ENCODE results near the gene USP47. TPM values are rescaled to one million over a fixed set of nuclear protein-coding genes. Genes with fewer than 3 reads are reported as not detected.

Gene USP47, protein sequence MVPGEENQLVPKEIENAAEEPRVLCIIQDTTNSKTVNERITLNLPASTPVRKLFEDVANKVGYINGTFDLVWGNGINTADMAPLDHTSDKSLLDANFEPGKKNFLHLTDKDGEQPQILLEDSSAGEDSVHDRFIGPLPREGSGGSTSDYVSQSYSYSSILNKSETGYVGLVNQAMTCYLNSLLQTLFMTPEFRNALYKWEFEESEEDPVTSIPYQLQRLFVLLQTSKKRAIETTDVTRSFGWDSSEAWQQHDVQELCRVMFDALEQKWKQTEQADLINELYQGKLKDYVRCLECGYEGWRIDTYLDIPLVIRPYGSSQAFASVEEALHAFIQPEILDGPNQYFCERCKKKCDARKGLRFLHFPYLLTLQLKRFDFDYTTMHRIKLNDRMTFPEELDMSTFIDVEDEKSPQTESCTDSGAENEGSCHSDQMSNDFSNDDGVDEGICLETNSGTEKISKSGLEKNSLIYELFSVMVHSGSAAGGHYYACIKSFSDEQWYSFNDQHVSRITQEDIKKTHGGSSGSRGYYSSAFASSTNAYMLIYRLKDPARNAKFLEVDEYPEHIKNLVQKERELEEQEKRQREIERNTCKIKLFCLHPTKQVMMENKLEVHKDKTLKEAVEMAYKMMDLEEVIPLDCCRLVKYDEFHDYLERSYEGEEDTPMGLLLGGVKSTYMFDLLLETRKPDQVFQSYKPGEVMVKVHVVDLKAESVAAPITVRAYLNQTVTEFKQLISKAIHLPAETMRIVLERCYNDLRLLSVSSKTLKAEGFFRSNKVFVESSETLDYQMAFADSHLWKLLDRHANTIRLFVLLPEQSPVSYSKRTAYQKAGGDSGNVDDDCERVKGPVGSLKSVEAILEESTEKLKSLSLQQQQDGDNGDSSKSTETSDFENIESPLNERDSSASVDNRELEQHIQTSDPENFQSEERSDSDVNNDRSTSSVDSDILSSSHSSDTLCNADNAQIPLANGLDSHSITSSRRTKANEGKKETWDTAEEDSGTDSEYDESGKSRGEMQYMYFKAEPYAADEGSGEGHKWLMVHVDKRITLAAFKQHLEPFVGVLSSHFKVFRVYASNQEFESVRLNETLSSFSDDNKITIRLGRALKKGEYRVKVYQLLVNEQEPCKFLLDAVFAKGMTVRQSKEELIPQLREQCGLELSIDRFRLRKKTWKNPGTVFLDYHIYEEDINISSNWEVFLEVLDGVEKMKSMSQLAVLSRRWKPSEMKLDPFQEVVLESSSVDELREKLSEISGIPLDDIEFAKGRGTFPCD (N-terminal part only)
- 23.7 TPM for total RNA-seq

DNA sequence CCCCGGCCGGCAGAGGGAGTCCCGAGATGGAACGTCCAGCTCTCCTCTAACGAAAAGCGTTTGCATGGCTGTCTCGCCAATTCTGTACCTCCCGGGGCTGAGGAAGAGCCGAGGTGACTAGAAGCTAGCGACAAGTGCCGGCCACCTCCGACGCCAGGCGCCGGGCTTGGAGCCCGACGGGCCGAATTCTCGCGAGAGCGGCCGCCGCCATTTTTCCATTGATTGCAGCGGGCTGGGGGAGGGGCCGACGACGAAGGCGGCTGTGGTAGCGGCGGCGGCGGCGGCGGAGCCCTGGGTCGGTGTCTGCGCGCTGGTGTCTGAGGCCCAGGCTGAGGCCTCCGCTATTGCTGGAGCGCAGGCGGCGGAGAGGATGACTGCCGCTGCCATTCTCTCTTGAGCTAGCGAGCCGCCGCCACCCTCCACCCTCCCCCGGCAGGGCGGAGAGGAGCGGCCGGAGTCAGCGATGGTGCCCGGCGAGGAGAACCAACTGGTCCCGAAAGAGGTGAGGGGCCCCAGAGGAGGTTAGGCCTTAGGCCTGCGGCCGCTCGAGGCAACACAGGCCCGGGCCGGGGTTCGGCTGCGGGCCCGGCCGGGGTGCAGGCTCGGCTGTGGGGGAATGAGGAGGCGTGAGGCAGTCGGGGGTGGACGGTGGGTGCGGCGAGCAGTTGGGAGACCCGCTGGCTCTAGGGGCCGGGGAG lies at the start of gene USP47:
Gene USP47, plus strand, starts transcription at position 250 of the 698 bp plus-strand sequence. Its CDS starts 214 bp downstream, at position 464.
- ATAC-seq (peak; percentile 87), DNase-seq (ENCODE audit: low spot score) (peak; percentile 91)

GRCh38 chr11:11793073-11793472 lies 48.7 kb upstream of the USP47 start:
- no peak for ATAC-seq
- no peak for DNase-seq (ENCODE audit: low spot score)

GRCh38 chr11:11798586-11799438 lies 43.0 kb upstream of the USP47 start:
- DNase-seq (ENCODE audit: low spot score) = peak; percentile 85
- ATAC-seq = peak; percentile 100

DNA sequence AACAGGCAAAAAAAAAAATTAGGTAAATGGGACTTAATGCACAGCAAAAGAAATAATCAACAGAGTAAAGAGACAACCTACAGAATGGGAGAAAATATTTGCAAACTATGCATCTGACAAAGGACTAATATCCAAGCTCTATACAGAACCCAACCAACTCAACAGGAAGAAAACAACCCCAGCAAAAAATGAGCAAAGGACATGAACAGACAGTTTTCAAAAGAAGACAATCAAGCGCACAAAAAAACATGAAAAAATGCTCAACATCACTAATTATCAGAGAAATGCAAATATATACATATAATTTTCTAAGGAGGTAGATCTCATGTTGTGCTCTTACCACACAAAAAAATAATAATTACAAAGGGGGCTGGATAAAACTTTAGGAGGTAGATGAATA lies 36.5 kb upstream of the USP47 start:
- ATAC-seq = no peak
- no peak for DNase-seq (ENCODE audit: low spot score)

GRCh38 chr11:11806074-11806473 lies 35.7 kb upstream of the USP47 start:
- no peak for ATAC-seq
- no peak for DNase-seq (ENCODE audit: low spot score)

GRCh38 chr11:11806586-11806985 lies 35.2 kb upstream of the USP47 start:
- ATAC-seq = no peak

DNA sequence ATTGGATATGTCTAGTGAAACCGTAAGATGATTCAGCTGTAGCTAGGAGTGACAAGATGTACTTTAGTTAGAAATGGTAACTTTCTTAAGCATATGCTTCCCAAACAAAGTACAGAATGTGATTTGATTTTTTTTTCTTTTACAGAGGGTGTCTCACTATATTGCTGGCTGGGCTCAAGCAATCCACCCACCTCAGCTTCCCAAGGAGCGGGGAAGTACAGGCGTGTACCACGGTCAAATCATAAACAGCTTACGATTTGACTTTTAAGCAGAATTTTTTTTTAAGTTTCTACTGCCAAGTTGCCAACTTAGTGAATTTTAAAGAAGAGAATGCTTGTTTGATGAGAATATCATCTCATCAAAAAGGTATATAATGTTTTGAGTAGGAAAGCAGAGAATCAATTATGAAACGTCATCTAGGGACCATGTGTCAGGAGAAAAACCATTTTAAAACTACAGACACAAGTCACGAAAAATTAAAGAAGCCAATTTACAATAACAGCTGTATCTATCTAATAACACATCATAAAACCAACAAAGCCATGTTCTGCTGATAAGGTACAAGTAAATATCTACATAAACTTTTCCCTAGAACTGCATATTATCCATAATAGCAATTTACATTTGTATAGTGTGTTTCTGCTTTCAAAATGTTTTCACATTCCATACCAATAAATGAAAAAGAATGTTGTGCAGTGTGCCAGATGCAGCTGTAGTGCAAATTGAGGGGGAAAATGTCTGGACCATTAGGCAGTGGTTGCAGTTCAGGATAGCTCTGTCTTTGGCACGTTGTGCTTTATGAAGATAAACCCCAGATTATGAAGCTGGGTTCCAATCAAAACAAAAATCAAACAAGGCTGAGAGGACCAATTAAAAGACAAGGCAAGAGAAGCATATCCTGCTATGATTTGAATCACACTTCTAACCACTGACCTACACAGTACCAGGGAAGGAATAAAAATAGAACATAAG lies 33.7 kb upstream of the USP47 start:
- ATAC-seq (no peak), DNase-seq (ENCODE audit: low spot score) (no peak)

More at GRCh38 chr11:11806586-11806985, 35.2 kb upstream of the USP47 start:
- no peak for DNase-seq (ENCODE audit: low spot score)

DNA sequence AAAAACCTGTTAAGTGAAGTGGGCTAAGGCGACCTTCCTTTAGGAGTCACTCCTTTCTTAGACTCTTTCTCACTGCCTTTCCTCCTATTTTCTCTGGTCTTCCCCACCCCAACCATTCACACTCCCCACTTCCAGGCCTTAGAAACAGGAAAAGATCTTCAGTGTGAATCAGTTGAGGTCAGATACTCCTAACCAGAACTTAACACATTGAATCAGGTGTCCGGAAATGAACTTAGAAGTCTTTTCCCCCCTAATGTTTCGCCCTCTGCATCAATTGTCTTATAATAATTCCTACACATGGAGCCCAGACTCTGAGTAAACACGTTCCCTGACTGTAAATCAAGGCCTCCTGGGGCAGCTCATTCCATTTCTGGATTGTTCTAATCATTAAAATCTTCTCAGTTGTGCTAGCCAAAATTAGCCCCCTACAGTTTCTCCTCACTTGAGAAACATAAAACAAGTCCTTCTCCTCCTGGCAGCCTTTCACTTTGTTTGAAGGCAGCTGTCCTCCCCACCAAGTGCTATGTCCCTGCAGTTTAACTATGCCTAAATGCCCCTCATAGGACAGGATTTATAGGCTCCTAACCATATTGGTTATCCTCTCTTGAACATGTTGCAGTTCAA lies 32.7 kb upstream of the USP47 start:
- ATAC-seq = no peak
- DNase-seq (ENCODE audit: low spot score) = no peak

DNA sequence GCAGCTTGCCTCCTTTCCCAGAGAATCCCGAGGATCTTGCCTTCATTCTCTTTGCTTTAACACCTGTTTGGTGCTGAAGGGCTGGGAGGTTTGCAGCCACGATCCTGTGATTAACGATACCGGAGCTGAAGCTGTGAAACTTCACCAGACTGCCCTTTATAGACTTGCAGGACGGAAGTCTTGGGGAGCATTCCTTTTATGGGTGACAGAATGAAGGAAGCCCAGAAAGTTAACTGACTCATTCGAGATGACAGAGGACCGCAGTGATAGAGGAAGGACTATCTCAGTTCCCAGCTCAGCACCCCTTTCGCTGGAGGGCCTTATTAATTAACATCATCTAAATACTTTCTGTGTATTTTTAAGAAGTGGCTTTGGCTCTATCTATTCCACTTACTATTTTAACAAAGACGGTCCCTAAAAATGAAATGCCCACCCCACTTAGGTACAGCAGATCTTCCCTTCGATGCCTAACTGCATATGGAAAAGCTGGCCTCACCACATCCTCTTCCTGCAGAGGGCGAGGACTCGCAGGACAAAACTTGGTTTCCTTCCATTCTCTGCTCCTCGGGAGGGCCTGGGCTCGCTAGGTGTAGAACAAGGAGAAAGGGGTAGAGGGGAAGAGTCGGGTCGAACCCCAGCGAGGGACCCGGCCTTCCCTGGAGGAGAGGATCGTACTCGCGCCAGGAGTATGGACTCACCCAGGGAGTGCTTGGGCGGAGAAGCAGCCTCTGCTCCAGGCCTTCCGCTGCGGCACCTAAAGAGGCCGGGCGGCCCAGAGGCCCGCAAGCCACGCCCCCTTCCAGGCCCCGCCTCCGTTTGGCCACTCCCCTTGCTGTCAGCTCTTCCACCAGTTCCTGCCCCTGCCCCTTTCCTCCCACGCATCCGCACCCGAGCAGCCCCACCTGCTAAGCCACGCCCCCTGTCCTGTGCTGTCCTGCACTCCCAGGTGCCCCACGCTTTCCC lies 30.7 kb upstream of the USP47 start:
- DNase-seq (ENCODE audit: low spot score) = no peak
- ATAC-seq = no peak

GRCh38 chr11:11813288-11813962 lies 28.3 kb upstream of the USP47 start:
- ATAC-seq = peak; percentile 97
- peak; percentile 77 for DNase-seq (ENCODE audit: low spot score)

- peak; percentile 37 for ATAC-seq
- no peak for DNase-seq (ENCODE audit: low spot score)
Measured at GRCh38 chr11:11814614-11815452, 26.9 kb upstream of the USP47 start.

DNA sequence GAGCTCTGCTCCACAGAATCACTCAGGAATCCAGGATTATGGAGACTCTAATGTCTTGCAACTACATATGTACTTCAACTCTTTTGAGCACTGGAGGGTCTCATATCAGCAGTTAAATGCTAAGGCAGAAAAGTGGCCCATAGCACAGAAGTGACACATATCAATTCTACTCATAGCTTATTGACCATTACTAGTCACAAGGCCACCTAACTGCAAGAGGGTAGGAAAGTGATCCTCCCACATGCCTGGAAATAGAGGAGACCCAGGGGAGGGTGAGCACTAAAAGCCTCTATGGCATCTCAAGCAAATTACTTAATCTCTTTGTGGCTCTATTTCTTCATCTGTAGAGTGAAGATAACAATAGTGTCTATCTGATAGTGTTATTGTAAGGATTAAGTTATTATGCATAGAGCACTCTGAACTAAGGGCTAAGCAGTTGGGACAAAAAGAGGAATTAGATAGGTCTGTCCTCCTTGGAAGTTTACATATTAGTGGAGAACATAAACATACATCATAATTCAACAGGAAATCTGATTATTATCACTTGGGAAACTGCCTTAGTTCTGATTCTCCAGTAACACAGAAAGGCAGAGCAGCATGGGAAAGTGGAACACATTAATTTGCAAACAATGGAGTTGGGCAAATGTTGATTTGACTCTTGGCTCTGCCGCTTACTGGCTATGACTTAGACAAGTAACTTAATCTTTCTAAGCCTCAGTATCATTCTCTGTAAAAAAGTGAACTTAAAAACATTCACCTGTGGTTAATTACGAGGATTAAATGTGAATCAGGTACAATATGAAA lies 25.1 kb upstream of the USP47 start:
- ATAC-seq = peak; percentile 38

GRCh38 chr11:11817957-11818356 lies 23.8 kb upstream of the USP47 start:
- DNase-seq (ENCODE audit: low spot score) (no peak), ATAC-seq (no peak)

More for the DNA sequence above, 25.1 kb upstream of the USP47 start:
- no peak for DNase-seq (ENCODE audit: low spot score)

DNA sequence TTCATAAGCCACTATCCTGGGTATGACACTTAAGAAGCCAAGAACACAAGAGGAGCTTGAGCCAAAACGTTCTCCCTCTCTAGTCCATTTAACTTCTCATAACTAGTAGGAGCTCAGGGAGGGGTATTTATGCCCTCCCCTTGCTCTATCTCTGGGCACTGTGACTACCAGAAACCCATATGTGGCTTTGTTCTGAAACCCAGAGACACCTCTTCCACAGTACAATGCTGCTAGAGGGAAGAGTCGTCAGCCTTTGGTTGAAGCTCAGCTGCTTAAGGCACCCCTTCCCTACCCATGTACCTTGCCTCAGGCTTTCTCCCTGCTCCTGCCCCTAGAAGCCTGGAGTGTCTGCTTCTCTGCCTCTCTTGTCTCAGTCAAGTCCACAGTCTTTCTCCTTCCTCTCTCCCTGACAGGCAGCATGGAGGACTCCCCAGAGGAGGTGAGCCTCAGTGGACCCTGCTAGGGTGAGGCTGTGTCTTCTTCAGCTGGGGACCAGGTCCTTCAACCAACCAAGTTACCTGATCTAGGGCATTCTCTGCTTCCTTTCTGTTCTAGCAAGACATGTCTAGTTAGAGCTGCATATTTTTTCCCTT lies 23.1 kb upstream of the USP47 start:
- no peak for ATAC-seq

More for the DNA sequence above, 23.1 kb upstream of the USP47 start:
- DNase-seq (ENCODE audit: low spot score) = no peak

Measured in left lobe of liver (tissue), 2 donors.